HepG2 (cell line): Measurements from ENCODE around the gene NRN1L. TPM values are rescaled to one million over a fixed set of nuclear protein-coding genes. Genes with fewer than 3 reads are reported as not detected.
A peak's percentile ranks its signal among the peaks of the same experiment; 100 is the strongest.

Source experiments
- ARID5B ChIP-seq: IDR thresholded peaks from 2 replicates; pipeline ENCODE4 v1.4.0; 2020; ENCODE audit warnings: mild to moderate bottlenecking, missing genetic modification reagents
- BHLHE40 ChIP-seq: IDR thresholded peaks from 2 replicates; pipeline ENCODE4 v1.6.1; 2011; ENCODE audit warnings: low read length, improper control_type of control experiment
- HBP1 ChIP-seq: IDR thresholded peaks from 2 replicates; pipeline ENCODE4 v1.6.1; 2016; ENCODE audit warnings: low read depth, control low read depth
- HNF4A ChIP-seq: sonication (generic); formaldehyde crosslinking; IDR thresholded peaks from 2 replicates; pipeline ENCODE4 v1.4.0; 2020; ENCODE audit warnings: missing genetic modification reagents
- KMT2B ChIP-seq: IDR thresholded peaks from 2 replicates; pipeline ENCODE4 v1.6.1; 2016; ENCODE audit warnings: missing genetic modification reagents, missing compliant biosample characterization
- MIER2 ChIP-seq: IDR thresholded peaks from 2 replicates; pipeline ENCODE4 v1.6.1; 2016; ENCODE audit warnings: missing biosample characterization, missing genetic modification reagents
- MTA1 ChIP-seq: sonication (generic); formaldehyde crosslinking; IDR thresholded peaks from 2 replicates; pipeline ENCODE4 v1.4.0; 2020; ENCODE audit warnings: missing genetic modification reagents, mild to moderate bottlenecking, borderline replicate concordance
- MZF1 ChIP-seq: sonication (generic); formaldehyde crosslinking; IDR thresholded peaks from 2 replicates; pipeline ENCODE4 v1.8.1; 2023; ENCODE audit warnings: mild to moderate bottlenecking, missing genetic modification reagents, borderline replicate concordance
- NRL ChIP-seq: sonication (generic); formaldehyde crosslinking; IDR thresholded peaks from 2 replicates; pipeline ENCODE4 v1.5.0; 2020; ENCODE audit warnings: missing genetic modification reagents, mild to moderate bottlenecking, moderate library complexity, borderline replicate concordance
- RBM22 ChIP-seq: fragments of 200-400 bp; formaldehyde crosslinking; optimal IDR thresholded peaks from 2 replicates; pipeline ENCODE3; 2017; ENCODE audit warnings: mild to moderate bottlenecking, low read length, moderate library complexity
- RORA ChIP-seq: sonication (generic); formaldehyde crosslinking; IDR thresholded peaks from 2 replicates; pipeline ENCODE4 v1.5.0; 2020; ENCODE audit warnings: mild to moderate bottlenecking, missing genetic modification reagents, moderate library complexity
- XRCC5 ChIP-seq: fragments of 200-400 bp; formaldehyde crosslinking; optimal IDR thresholded peaks from 2 replicates; pipeline ENCODE3; 2017; ENCODE audit warnings: mild to moderate bottlenecking, low read length
- ZBTB25 ChIP-seq: IDR thresholded peaks from 2 replicates; pipeline ENCODE4 v1.6.1; 2018; ENCODE audit warnings: missing genetic modification reagents
- ZNF280B ChIP-seq: sonication (generic); formaldehyde crosslinking; IDR thresholded peaks from 2 replicates; pipeline ENCODE4 v1.5.0; 2020; ENCODE audit warnings: missing genetic modification reagents, mild to moderate bottlenecking, borderline replicate concordance
- ZNF326 ChIP-seq: sonication (generic); formaldehyde crosslinking; IDR thresholded peaks from 2 replicates; pipeline ENCODE4 v1.4.0; 2020; ENCODE audit warnings: missing genetic modification reagents, borderline replicate concordance
- ZNF331 ChIP-seq: sonication (generic); formaldehyde crosslinking; IDR thresholded peaks from 2 replicates; pipeline ENCODE4 v1.4.0; 2020; ENCODE audit warnings: missing genetic modification reagents
- ZNF430 ChIP-seq: sonication (generic); formaldehyde crosslinking; IDR thresholded peaks from 2 replicates; pipeline ENCODE4 v1.9.0; 2021; ENCODE audit warnings: mild to moderate bottlenecking, missing genetic modification reagents
- ZNF44 ChIP-seq: sonication (generic); formaldehyde crosslinking; IDR thresholded peaks from 2 replicates; pipeline ENCODE4 v1.5.1; 2020; ENCODE audit warnings: mild to moderate bottlenecking, missing genetic modification reagents
- ZNF446 ChIP-seq: sonication (generic); formaldehyde crosslinking; IDR thresholded peaks from 2 replicates; pipeline ENCODE4 v1.5.0; 2020; ENCODE audit warnings: mild to moderate bottlenecking, missing genetic modification reagents
- ZNF562 ChIP-seq: sonication (generic); formaldehyde crosslinking; IDR thresholded peaks from 2 replicates; pipeline ENCODE4 v1.8.0; 2022; ENCODE audit warnings: missing genetic modification reagents, borderline replicate concordance
- ZNF567 ChIP-seq: sonication (generic); formaldehyde crosslinking; IDR thresholded peaks from 2 replicates; pipeline ENCODE4 v1.8.1; 2023; ENCODE audit warnings: mild to moderate bottlenecking, missing genetic modification reagents, borderline replicate concordance
- ZNF749 ChIP-seq: sonication (generic); formaldehyde crosslinking; IDR thresholded peaks from 2 replicates; pipeline ENCODE4 v1.8.0; 2022; ENCODE audit warnings: mild to moderate bottlenecking, missing genetic modification reagents, moderate library complexity, borderline replicate concordance
- polyA plus RNA-seq, 8 experiments: library from polyadenylated mRNA; depleted of rRNA in 3 of 8; stranded (reverse) in 7 of 8; unstranded in 1 of 8; fragments of >200 nt; fragmentation: Illumina TruSeq in 4 of 8; extraction: Trizol in 4 of 8; gene quantifications; 2 replicates each; pipeline versions ENCODE4 v1.2.1 to v1.2.3, GENCODE V29; 2011 to 2016; ENCODE audit warnings: low read depth in 4 of 8, missing spikeins in 1 of 8, mixed read lengths in 1 of 8; ENCODE audit not compliant: insufficient read depth in 1 of 8
- total RNA-seq, 5 experiments: library from RNA; depleted of rRNA; stranded (reverse); fragments of >200 nt; fragmentation: Illumina TruSeq; extraction: Trizol; gene quantifications; 2 replicates each; pipeline ENCODE4 v1.2.3, GENCODE V29; 2016; ENCODE audit warnings: low read depth in 1 of 5

Gene NRN1L
- total and polyA plus RNA-seq, 2 of the 13 experiments (the other 11 are each of a cell fraction or from before 2014, with no cell fraction given) = 0.53 to 1.2 TPM

- TF ChIP-seq HNF4A (CRISPR knock-in tag) (0 out of 2 replicates have a peak, but pooled peaks have one; percentile 8), ZNF567 (CRISPR knock-in tag) (0 out of 2 replicates have a peak, but pooled peaks have one; percentile 69), MTA1 (no peak), ZNF562 (no peak), ZBTB25 (CRISPR knock-in tag) (no peak), ZNF44 (CRISPR knock-in tag) (no peak), KMT2B (CRISPR knock-in tag) (no peak), ZNF280B (CRISPR knock-in tag) (no peak), ARID5B (no peak), ZNF326 (CRISPR knock-in tag) (no peak), ZNF331 (CRISPR knock-in tag) (no peak), BHLHE40 (peak; percentile 60; the same call in 1 of the 2 replicates), NRL (CRISPR knock-in tag) (no peak; the same call in 1 of the 2 replicates), MIER2 (CRISPR knock-in tag) (no peak), XRCC5 (no peak), ZNF446 (CRISPR knock-in tag) (no peak), ZNF749 (CRISPR knock-in tag) (no peak), RBM22 (no peak), ZNF430 (CRISPR knock-in tag) (no peak), HBP1 (CRISPR knock-in tag) (no peak), RORA (CRISPR knock-in tag) (no peak), MZF1 (CRISPR knock-in tag) (0 out of 2 replicates have a peak, but pooled peaks have one; percentile 17)
Measured at GRCh38 chr16:67883146-67883871, 1.4 kb upstream of the NRN1L start (continued).
